ENCODE results near the gene TMEM135. TPM values are rescaled to one million over a fixed set of nuclear protein-coding genes. Genes with fewer than 3 reads are reported as not detected.

Gene TMEM135
- total RNA-seq, 1 experiment from 2014 or later, result 65.5 TPM

DNA sequence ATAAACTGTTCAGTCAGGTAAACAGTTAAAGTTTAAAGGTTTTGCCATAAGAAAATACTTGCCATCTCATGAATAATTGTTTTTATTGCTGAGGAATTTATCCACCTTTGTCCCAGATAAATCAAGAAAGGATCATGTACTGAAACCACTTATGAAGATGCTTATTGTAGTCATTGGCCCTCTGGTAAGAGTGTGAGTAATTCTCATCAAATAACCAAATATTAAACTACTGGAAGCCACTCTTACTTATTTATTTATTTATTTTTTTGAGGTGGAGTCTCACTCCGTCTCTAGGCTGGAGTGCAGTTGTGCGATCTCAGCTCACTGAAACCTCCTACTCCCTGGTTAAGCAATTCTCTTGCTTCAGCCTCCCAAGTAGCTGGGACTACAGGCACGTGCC, 35.1 kb downstream of the TMEM135 start:
- no TSS peak for BruUV-seq (replicated peaks)
- intact Hi-C loops (cut with micrococcal nuclease; ENCODE audit: unreplicated experiment) (no loop called here), in situ Hi-C loops (cut with HindIII; ENCODE audit: low pct_unique_long_range_greater_than_20kb, low sequenced_read_pairs) (no loop called here)
- H3K27me3 ChIP-seq (ENCODE audit: control insufficient read depth, insufficient read depth, low read length), result no peaks in the 10 kb centered on the region
- H3K4me1 ChIP-seq (ENCODE audit: control insufficient read depth, insufficient read depth, low read length), result no peaks in the 10 kb centered on the region
- CTCF ChIA-PET, result no interaction called here
- no peak for DNase-seq (ENCODE audit: low read depth, low spot score)
- TF ChIP-seq SIN3A (IDR thresholded peaks at IDR 0.05; ENCODE audit: borderline replicate concordance, insufficient read depth, low read depth, low read length), result no peak
- no peak for TF ChIP-seq TCF7L2 (IDR thresholded peaks at IDR 0.05; ENCODE audit: low read depth, low read length)
- TF ChIP-seq, protein P1, sequence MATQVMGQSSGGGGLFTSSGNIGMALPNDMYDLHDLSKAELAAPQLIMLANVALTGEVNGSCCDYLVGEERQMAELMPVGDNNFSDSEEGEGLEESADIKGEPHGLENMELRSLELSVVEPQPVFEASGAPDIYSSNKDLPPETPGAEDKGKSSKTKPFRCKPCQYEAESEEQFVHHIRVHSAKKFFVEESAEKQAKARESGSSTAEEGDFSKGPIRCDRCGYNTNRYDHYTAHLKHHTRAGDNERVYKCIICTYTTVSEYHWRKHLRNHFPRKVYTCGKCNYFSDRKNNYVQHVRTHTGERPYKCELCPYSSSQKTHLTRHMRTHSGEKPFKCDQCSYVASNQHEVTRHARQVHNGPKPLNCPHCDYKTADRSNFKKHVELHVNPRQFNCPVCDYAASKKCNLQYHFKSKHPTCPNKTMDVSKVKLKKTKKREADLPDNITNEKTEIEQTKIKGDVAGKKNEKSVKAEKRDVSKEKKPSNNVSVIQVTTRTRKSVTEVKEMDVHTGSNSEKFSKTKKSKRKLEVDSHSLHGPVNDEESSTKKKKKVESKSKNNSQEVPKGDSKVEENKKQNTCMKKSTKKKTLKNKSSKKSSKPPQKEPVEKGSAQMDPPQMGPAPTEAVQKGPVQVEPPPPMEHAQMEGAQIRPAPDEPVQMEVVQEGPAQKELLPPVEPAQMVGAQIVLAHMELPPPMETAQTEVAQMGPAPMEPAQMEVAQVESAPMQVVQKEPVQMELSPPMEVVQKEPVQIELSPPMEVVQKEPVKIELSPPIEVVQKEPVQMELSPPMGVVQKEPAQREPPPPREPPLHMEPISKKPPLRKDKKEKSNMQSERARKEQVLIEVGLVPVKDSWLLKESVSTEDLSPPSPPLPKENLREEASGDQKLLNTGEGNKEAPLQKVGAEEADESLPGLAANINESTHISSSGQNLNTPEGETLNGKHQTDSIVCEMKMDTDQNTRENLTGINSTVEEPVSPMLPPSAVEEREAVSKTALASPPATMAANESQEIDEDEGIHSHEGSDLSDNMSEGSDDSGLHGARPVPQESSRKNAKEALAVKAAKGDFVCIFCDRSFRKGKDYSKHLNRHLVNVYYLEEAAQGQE (IDR thresholded peaks at IDR 0.05; ENCODE audit: insufficient read depth in 1 of 2, low read depth in 2 of 2, low read length in 1 of 2), result no peak
- TF ChIP-seq, protein P2, sequence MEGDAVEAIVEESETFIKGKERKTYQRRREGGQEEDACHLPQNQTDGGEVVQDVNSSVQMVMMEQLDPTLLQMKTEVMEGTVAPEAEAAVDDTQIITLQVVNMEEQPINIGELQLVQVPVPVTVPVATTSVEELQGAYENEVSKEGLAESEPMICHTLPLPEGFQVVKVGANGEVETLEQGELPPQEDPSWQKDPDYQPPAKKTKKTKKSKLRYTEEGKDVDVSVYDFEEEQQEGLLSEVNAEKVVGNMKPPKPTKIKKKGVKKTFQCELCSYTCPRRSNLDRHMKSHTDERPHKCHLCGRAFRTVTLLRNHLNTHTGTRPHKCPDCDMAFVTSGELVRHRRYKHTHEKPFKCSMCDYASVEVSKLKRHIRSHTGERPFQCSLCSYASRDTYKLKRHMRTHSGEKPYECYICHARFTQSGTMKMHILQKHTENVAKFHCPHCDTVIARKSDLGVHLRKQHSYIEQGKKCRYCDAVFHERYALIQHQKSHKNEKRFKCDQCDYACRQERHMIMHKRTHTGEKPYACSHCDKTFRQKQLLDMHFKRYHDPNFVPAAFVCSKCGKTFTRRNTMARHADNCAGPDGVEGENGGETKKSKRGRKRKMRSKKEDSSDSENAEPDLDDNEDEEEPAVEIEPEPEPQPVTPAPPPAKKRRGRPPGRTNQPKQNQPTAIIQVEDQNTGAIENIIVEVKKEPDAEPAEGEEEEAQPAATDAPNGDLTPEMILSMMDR (IDR thresholded peaks at IDR 0.05), result no peak
- no peak for TF ChIP-seq POLR2AphosphoS5 (IDR thresholded peaks at IDR 0.05; ENCODE audit: low read depth, low read length)
- H3K4me3 ChIP-seq (ENCODE audit: low read depth in 2 of 2, low read length in 2 of 2), result no peak overlapping the region
- no peak overlapping the region for H3K27ac ChIP-seq (ENCODE audit: low read length)
- H3K9me3 ChIP-seq (ENCODE audit: control insufficient read depth, insufficient read depth, low read depth, low read length), result no peaks in the 10 kb centered on the region
- POLR2A ChIA-PET, result no interaction called here
- no peak for ATAC-seq
- H3K36me3 ChIP-seq (ENCODE audit: control insufficient read depth, insufficient read depth, low read length), result no peaks in the 10 kb centered on the region

DNA sequence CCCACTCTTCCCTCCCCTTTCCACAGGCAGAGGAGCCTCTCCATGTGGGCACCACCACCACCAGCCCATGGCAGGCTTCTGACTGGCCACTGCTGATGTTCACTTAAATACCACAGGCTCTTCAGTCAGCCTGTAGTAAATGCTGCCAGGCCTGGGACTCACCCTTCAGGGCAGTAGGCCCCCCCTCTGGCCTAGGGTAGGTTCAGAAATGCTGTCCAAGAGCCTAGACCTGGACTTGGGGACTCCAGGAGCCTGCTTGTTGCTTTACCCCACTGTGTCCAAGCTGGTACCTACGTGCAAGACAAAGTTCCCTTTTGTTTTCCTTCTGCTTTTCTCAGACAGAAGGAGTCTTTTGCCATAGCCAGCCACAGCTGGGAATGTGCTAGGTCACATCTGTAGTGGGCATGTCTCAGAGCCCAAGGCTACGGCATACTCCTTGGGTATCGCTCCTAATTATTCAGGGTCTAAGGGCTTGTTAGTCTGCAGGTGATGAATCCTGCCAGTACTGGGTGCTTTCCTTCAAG, 38.6 kb downstream of the TMEM135 start:
- CTCF ChIA-PET, result no interaction called here
- DNase-seq (ENCODE audit: low read depth, low spot score), result no peak

DNA sequence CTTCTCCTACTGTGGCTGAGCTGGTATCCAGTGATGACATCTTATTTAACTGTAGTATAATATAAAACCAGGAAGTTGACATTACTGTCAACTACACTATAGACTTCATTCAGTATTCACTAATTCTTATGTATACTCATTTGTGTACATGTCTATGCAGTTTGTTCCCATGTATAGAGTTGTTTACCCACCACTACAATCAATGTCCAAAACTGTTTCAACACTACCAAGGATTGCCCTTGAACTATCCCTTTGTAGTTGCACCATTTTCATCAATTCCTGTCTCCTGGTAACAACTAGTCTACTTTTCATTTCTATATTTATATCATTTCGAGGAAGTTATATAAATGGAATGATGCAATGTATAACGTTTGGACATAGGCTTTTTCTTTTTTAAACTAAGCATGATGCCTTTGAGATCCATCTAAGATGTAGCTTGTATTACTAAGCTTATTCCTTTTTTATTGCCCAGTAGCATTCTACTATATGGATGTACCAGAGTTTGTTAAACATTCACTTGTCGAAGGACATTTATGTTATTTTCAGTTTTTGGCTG, 39.2 kb downstream of the TMEM135 start:
- H3K36me3 ChIP-seq (ENCODE audit: control insufficient read depth, insufficient read depth, low read length), result no peaks in the 10 kb centered on the region
- DNase-seq (ENCODE audit: low read depth, low spot score) (no peak), ATAC-seq (no peak)
- no peak overlapping the region for H3K4me3 ChIP-seq (ENCODE audit: low read depth in 2 of 2, low read length in 2 of 2)
- intact Hi-C loops (cut with micrococcal nuclease; ENCODE audit: unreplicated experiment), result no loop called here
- no TSS peak for BruUV-seq (replicated peaks)
- POLR2A ChIA-PET, result no interaction called here
- no peaks in the 10 kb centered on the region for H3K9me3 ChIP-seq (ENCODE audit: control insufficient read depth, insufficient read depth, low read depth, low read length)
- H3K27ac ChIP-seq (ENCODE audit: low read length), result no peak overlapping the region
- TF ChIP-seq, protein P2 (IDR thresholded peaks at IDR 0.05), result no peak
- TF ChIP-seq SIN3A (IDR thresholded peaks at IDR 0.05; ENCODE audit: borderline replicate concordance, insufficient read depth, low read depth, low read length), result no peak
- TF ChIP-seq, protein P1 (IDR thresholded peaks at IDR 0.05; ENCODE audit: insufficient read depth in 1 of 2, low read depth in 2 of 2, low read length in 1 of 2), result no peak
- TF ChIP-seq POLR2AphosphoS5 (IDR thresholded peaks at IDR 0.05; ENCODE audit: low read depth, low read length), result no peak
- TF ChIP-seq TCF7L2 (IDR thresholded peaks at IDR 0.05; ENCODE audit: low read depth, low read length), result no peak
- CTCF ChIA-PET, result no interaction called here
- H3K4me1 ChIP-seq (ENCODE audit: control insufficient read depth, insufficient read depth, low read length), result no peaks in the 10 kb centered on the region
- H3K27me3 ChIP-seq (ENCODE audit: control insufficient read depth, insufficient read depth, low read length), result no peaks in the 10 kb centered on the region
- in situ Hi-C loops (cut with HindIII; ENCODE audit: low pct_unique_long_range_greater_than_20kb, low sequenced_read_pairs), result no loop called here

More for the DNA sequence above, 38.6 kb downstream of the TMEM135 start:
- H3K4me1 ChIP-seq (ENCODE audit: control insufficient read depth, insufficient read depth, low read length), result no peaks in the 10 kb centered on the region
- no peak for TF ChIP-seq SIN3A (IDR thresholded peaks at IDR 0.05; ENCODE audit: borderline replicate concordance, insufficient read depth, low read depth, low read length)
- no peak overlapping the region for H3K27ac ChIP-seq (ENCODE audit: low read length)
- no TSS peak for BruUV-seq (replicated peaks)
- POLR2A ChIA-PET, result no interaction called here
- H3K36me3 ChIP-seq (ENCODE audit: control insufficient read depth, insufficient read depth, low read length), result no peaks in the 10 kb centered on the region
- H3K4me3 ChIP-seq (ENCODE audit: low read depth in 2 of 2, low read length in 2 of 2), result no peak overlapping the region
- no peak for ATAC-seq
- H3K9me3 ChIP-seq (ENCODE audit: control insufficient read depth, insufficient read depth, low read depth, low read length), result no peaks in the 10 kb centered on the region
- H3K27me3 ChIP-seq (ENCODE audit: control insufficient read depth, insufficient read depth, low read length), result no peaks in the 10 kb centered on the region
- in situ Hi-C loops (cut with HindIII; ENCODE audit: low pct_unique_long_range_greater_than_20kb, low sequenced_read_pairs) (no loop called here), intact Hi-C loops (cut with micrococcal nuclease; ENCODE audit: unreplicated experiment) (no loop called here)
